Non-pigmented ciliary epithelial cell (primary cell): ENCODE data around the gene TMEM255B.

ENCODE experiments used
- DNase-seq: peaks from one replicate; pipeline ENCODE4 v3.0.0-alpha.2; 2010; ENCODE audit warnings: low read depth

Gene TMEM255B

GRCh38 chr13:113849546-113849945 lies 90.5 kb downstream of the TMEM255B start:
- no peak for DNase-seq

GRCh38 chr13:113849981-113850721 lies 91.1 kb downstream of the TMEM255B start:
- DNase-seq = no peak

GRCh38 chr13:113850722-113851479 lies 91.9 kb downstream of the TMEM255B start:
- no peak for DNase-seq

- no peak for DNase-seq
These were observed 92.4 kb downstream of the TMEM255B start for GRCh38 chr13:113851480-113851803.

GRCh38 chr13:113851826-113852535 lies 93.0 kb downstream of the TMEM255B start:
- DNase-seq = no peak

GRCh38 chr13:113852536-113853517 lies 93.8 kb downstream of the TMEM255B start:
- no peak for DNase-seq

GRCh38 chr13:113853518-113854237 lies 94.7 kb downstream of the TMEM255B start:
- no peak for DNase-seq

- no peak for DNase-seq
These were observed 95.4 kb downstream of the TMEM255B start for GRCh38 chr13:113854238-113855011.

- no peak for DNase-seq
These were observed 96.2 kb downstream of the TMEM255B start for GRCh38 chr13:113855012-113855921.

- no peak for DNase-seq
These were observed 97.1 kb downstream of the TMEM255B start for GRCh38 chr13:113855931-113856715.

- no peak for DNase-seq
These were observed 97.7 kb downstream of the TMEM255B start for GRCh38 chr13:113856716-113857065.

GRCh38 chr13:113857531-113858195 lies 98.6 kb downstream of the TMEM255B start:
- DNase-seq = no peak

GRCh38 chr13:113859311-113860050 lies 100.5 kb downstream of the TMEM255B start:
- no peak for DNase-seq

GRCh38 chr13:113860051-113860664 lies 101.1 kb downstream of the TMEM255B start:
- DNase-seq = no peak

- no peak for DNase-seq
These were observed 101.8 kb downstream of the TMEM255B start for GRCh38 chr13:113860665-113861432.
